H1 (cell line): Measurements from ENCODE around the gene OLFML2A. TPM values are rescaled to one million over a fixed set of nuclear protein-coding genes. Genes with fewer than 3 reads are reported as not detected.

Experiments used
- CTCF ChIA-PET: fragments of 300-600 bp; sonication (Branson Sonifier 250); formaldehyde crosslinking; loops from one replicate; lab custom pipeline; 2021; ENCODE audit not compliant: partially characterized antibody; lab: Charles Lee
- POLR2A ChIA-PET: fragments of 300-600 bp; sonication (Branson Sonifier 250); formaldehyde crosslinking; loops from one replicate; lab custom pipeline; 2021; ENCODE audit warnings: inconsistent platforms; ENCODE audit not compliant: partially characterized antibody; lab: Charles Lee
- DNase-seq, 2 experiments: peaks; one replicate each; pipeline versions ENCODE4 v3.0.0 to v3.0.0-alpha.2; 2010 to 2022; ENCODE audit warnings: low spot score in 2 of 2, low read depth in 1 of 2, mixed read lengths in 1 of 2
- FAIRE-seq: peaks from 2 replicates; lab custom pipeline; 2011; peaks lifted over from hg19 to GRCh38; lab: Jason Lieb, UNC
- H2AFZ ChIP-seq: 2 replicates; pipeline ENCODE4 v1.8.1; 2012; ENCODE audit warnings: low read length, inconsistent platforms
- H2AK5ac ChIP-seq: 2 replicates; pipeline ENCODE4 v1.6.1; 2013; ENCODE audit warnings: low read depth, low read length
- H2BK120ac ChIP-seq: replicated peaks from 2 replicates; pipeline ENCODE3; 2013; ENCODE audit warnings: low read depth, low read length, inconsistent platforms
- H2BK12ac ChIP-seq: 2 replicates; pipeline ENCODE4 v1.6.1; 2013; ENCODE audit warnings: low read depth, low read length
- H2BK15ac ChIP-seq: 2 replicates; pipeline ENCODE4 v1.6.1; 2013; ENCODE audit warnings: low read length
- H2BK20ac ChIP-seq: 2 replicates; pipeline ENCODE4 v1.6.1; 2013; ENCODE audit warnings: low read length
- H2BK5ac ChIP-seq: 2 replicates; pipeline ENCODE4 v1.6.1; 2013; ENCODE audit warnings: low read depth, low read length
- H3K14ac ChIP-seq: 2 replicates; pipeline ENCODE4 v1.6.1; 2013; ENCODE audit warnings: inconsistent platforms; ENCODE audit not compliant: insufficient read length
- H3K18ac ChIP-seq: 2 replicates; pipeline ENCODE4 v1.6.1; 2013; ENCODE audit warnings: low read length; ENCODE audit errors: extremely low read depth
- H3K23ac ChIP-seq: 2 replicates; pipeline ENCODE4 v1.6.1; 2013; ENCODE audit warnings: inconsistent platforms; ENCODE audit not compliant: insufficient read length
- H3K23me2 ChIP-seq: 2 replicates; pipeline ENCODE4 v1.6.1; 2013; ENCODE audit warnings: low read depth, low read length
- H3K27ac ChIP-seq: 2 replicates; pipeline ENCODE4 v1.6.1; 2011; ENCODE audit warnings: low read depth, low read length, inconsistent platforms
- H3K27me3 ChIP-seq, 4 experiments: replicated peaks in 1 of 4; 1 replicate in 1 of 4; 2 replicates in 3 of 4; pipeline versions ENCODE4 v1.6.1 to v1.8.1; 2011 to 2013; ENCODE audit warnings: low read length in 3 of 4, mild to moderate bottlenecking in 3 of 4, inconsistent platforms in 2 of 4, mixed read lengths in 2 of 4, moderate library complexity in 1 of 4; ENCODE audit not compliant: control insufficient read depth in 3 of 4, insufficient read depth in 3 of 4; ENCODE audit errors: extremely low read depth in 1 of 4
- H3K36me3 ChIP-seq, 4 experiments: 2 replicates each; pipeline versions ENCODE4 v1.6.1 to v1.8.1; 2011 to 2013; ENCODE audit warnings: mild to moderate bottlenecking in 4 of 4, low read length in 3 of 4, moderate library complexity in 2 of 4, control low read depth in 1 of 4, inconsistent platforms in 1 of 4; ENCODE audit not compliant: insufficient read depth in 4 of 4, control insufficient read depth in 2 of 4
- H3K4ac ChIP-seq: replicated peaks from 2 replicates; pipeline ENCODE3; 2013; ENCODE audit warnings: low read length, low read depth, mixed read lengths, inconsistent platforms; ENCODE audit not compliant: insufficient read length
- H3K4me1 ChIP-seq, 4 experiments: replicated peaks in 1 of 4; 1 replicate in 1 of 4; 2 replicates in 3 of 4; pipeline versions ENCODE4 v1.6.1 to v1.8.1; 2011 to 2013; ENCODE audit warnings: low read length in 3 of 4, inconsistent platforms in 2 of 4, mixed read lengths in 1 of 4; ENCODE audit not compliant: insufficient read depth in 4 of 4, control insufficient read depth in 3 of 4
- H3K4me2 ChIP-seq, 2 experiments: 2 replicates each; pipeline versions ENCODE4 v1.6.1 to v1.8.1; 2011 to 2013; ENCODE audit warnings: low read depth in 2 of 2, low read length in 2 of 2, control low read depth in 1 of 2, inconsistent platforms in 1 of 2, mild to moderate bottlenecking in 1 of 2; ENCODE audit not compliant: insufficient read depth in 1 of 2
- H3K4me3 ChIP-seq, 4 experiments: fragments of 200-600, 300-600 bp in 1 of 4; sonication (generic), shearing (Covaris generic), sonication (Bioruptor Twin) in 1 of 4; 2 replicates each; pipeline versions ENCODE4 v1.5.1 to v1.8.1; 2011 to 2016; ENCODE audit warnings: low read length in 4 of 4, low read depth in 3 of 4, control low read depth in 2 of 4, inconsistent platforms in 2 of 4, mild to moderate bottlenecking in 2 of 4, mixed read lengths in 1 of 4, moderate library complexity in 1 of 4; ENCODE audit not compliant: insufficient read depth in 2 of 4; ENCODE audit errors: extremely low read depth in 1 of 4
- H3K56ac ChIP-seq: replicated peaks from 2 replicates; pipeline ENCODE3; 2013; ENCODE audit warnings: low read depth, mild to moderate bottlenecking, mixed read lengths, low read length, inconsistent platforms; ENCODE audit not compliant: insufficient read length
- H3K79me1 ChIP-seq: 2 replicates; pipeline ENCODE4 v1.6.1; 2013; ENCODE audit warnings: low read depth, low read length, control low read depth
- H3K79me2 ChIP-seq, 2 experiments: 2 replicates each; pipeline versions ENCODE4 v1.6.1 to v1.8.1; 2012 to 2013; ENCODE audit warnings: low read length in 2 of 2, mild to moderate bottlenecking in 2 of 2, inconsistent platforms in 1 of 2; ENCODE audit not compliant: insufficient read depth in 2 of 2, control insufficient read depth in 1 of 2
- H3K9ac ChIP-seq, 4 experiments: replicated peaks in 1 of 4; 1 replicate in 1 of 4; 2 replicates in 3 of 4; pipeline versions ENCODE4 v1.6.1 to v1.8.1; 2011 to 2013; ENCODE audit warnings: low read depth in 3 of 4, low read length in 3 of 4, control low read depth in 2 of 4, mild to moderate bottlenecking in 2 of 4, moderate library complexity in 2 of 4, inconsistent platforms in 1 of 4; ENCODE audit errors: extremely low read depth in 1 of 4
- H3K9me3 ChIP-seq, 2 experiments: 2 replicates each; pipeline versions ENCODE4 v1.6.1 to v1.8.1; 2012 to 2013; ENCODE audit warnings: mild to moderate bottlenecking in 2 of 2, moderate library complexity in 2 of 2, control low read depth in 1 of 2, inconsistent platforms in 1 of 2, low read depth in 1 of 2, low read length in 1 of 2, mixed read lengths in 1 of 2; ENCODE audit not compliant: insufficient read depth in 2 of 2
- H4K20me1 ChIP-seq, 2 experiments: replicated peaks in 1 of 2; 2 replicates each; pipeline versions ENCODE3 to v1.8.1; 2011 to 2013; ENCODE audit warnings: inconsistent platforms in 2 of 2, low read length in 2 of 2, mild to moderate bottlenecking in 1 of 2; ENCODE audit not compliant: insufficient read depth in 2 of 2, control insufficient read depth in 1 of 2
- H4K5ac ChIP-seq: 2 replicates; pipeline ENCODE4 v1.6.1; 2013; ENCODE audit warnings: low read length, low read depth, mixed read lengths, inconsistent platforms; ENCODE audit not compliant: insufficient read length
- H4K8ac ChIP-seq: 2 replicates; pipeline ENCODE4 v1.8.0; 2013; ENCODE audit warnings: mild to moderate bottlenecking, moderate library complexity, low read length, inconsistent platforms; ENCODE audit not compliant: insufficient read depth; ENCODE audit errors: extremely low read depth
- H4K91ac ChIP-seq: replicated peaks from 2 replicates; pipeline ENCODE3; 2013; ENCODE audit warnings: low read length, mixed read lengths, inconsistent platforms; ENCODE audit not compliant: insufficient read length
- BRCA1 ChIP-seq: IDR thresholded peaks from 2 replicates; pipeline ENCODE4 v1.6.1; 2012; ENCODE audit warnings: low read depth, low read length, improper control_type of control experiment
- CEBPB ChIP-seq: IDR thresholded peaks from 2 replicates; pipeline ENCODE4 v1.6.1; 2012; ENCODE audit warnings: low read depth, low read length
- HDAC2 ChIP-seq, 2 experiments: fragments of 300-600 bp in 1 of 2; sonication (generic) in 1 of 2; IDR thresholded peaks; 2 replicates each; pipeline ENCODE4 v1.6.1; 2011 to 2012; ENCODE audit warnings: low read depth in 2 of 2, low read length in 2 of 2, mild to moderate bottlenecking in 2 of 2, moderate library complexity in 2 of 2, borderline replicate concordance in 1 of 2, inconsistent platforms in 1 of 2
- JUN ChIP-seq: IDR thresholded peaks from 2 replicates; pipeline ENCODE4 v1.6.1; 2011; ENCODE audit warnings: low read depth, mild to moderate bottlenecking, improper control_type of control experiment, low read length
- KDM1A ChIP-seq: fragments of 200-600, 300-600 bp; sonication (generic); IDR thresholded peaks from 2 replicates; pipeline ENCODE4 v1.7.1; 2016; ENCODE audit warnings: mild to moderate bottlenecking, low read length, borderline replicate concordance
- KDM5A ChIP-seq: fragments of 200-600 bp; IDR thresholded peaks from 2 replicates; pipeline ENCODE4 v1.7.1; 2012; ENCODE audit warnings: mild to moderate bottlenecking, low read length, inconsistent platforms, mixed read lengths
- NANOG ChIP-seq: IDR thresholded peaks from 2 replicates; pipeline ENCODE4 v1.6.1; 2011; ENCODE audit warnings: low read length, low read depth, mild to moderate bottlenecking, inconsistent platforms; ENCODE audit not compliant: insufficient read depth, poor library complexity, severe bottlenecking
- TEAD4 ChIP-seq: IDR thresholded peaks from 2 replicates; pipeline ENCODE4 v1.6.1; 2012; ENCODE audit warnings: low read depth, low read length, inconsistent platforms, mixed read lengths
- WGBS, 2 experiments: shearing (Covaris generic) in 1 of 2; methylation state at CpG; one replicate each; pipeline versions ENCODE4 v1.1.6 to v1.1.7; 2013 to 2015; ENCODE audit warnings: low lambda C conversion rate in 2 of 2, mixed read lengths in 2 of 2, inconsistent platforms in 1 of 2, low coverage in 1 of 2, missing lambda C conversion rate in 1 of 2; ENCODE audit not compliant: insufficient replicate concordance in 2 of 2, insufficient coverage in 1 of 2, insufficient read length in 1 of 2; ENCODE audit errors: extremely low coverage in 1 of 2, missing lambda C conversion rate in 1 of 2; 5-methylcytosine and 5-hydroxymethylcytosine counted together
- polyA plus RNA-seq, 7 experiments: library from polyadenylated mRNA; depleted of rRNA in 3 of 7; stranded (reverse) in 5 of 7; unstranded in 2 of 7; fragments of >200 nt in 5 of 7; fragments of 200-250 nt in 2 of 7; gene quantifications; 1 replicate in 5 of 7; 2 replicates in 1 of 7; 4 replicates in 1 of 7; pipeline versions ENCODE4 v1.2.1 to v1.2.3, GENCODE V29; 2011 to 2013; ENCODE audit warnings: missing spikeins in 2 of 7, mixed read lengths in 2 of 7
- total RNA-seq: library from RNA; stranded (reverse); fragmentation: NEBNext Ultra II Directional; extraction: Animal tissue kit (Norgen Biotek cat#: 25700); gene quantifications from 2 replicates; pipeline ENCODE4 v1.2.1, GENCODE V29; 2021
- TF ChIP-seq, protein P1 (sequence below): IDR thresholded peaks from 2 replicates; pipeline ENCODE4 v1.6.1; 2011; ENCODE audit warnings: low read depth, mild to moderate bottlenecking, low read length; ENCODE audit not compliant: insufficient read depth
- TF ChIP-seq, protein P2 (sequence below): IDR thresholded peaks from 2 replicates; pipeline ENCODE4 v1.6.1; 2012; ENCODE audit warnings: inconsistent platforms

Gene OLFML2A
- total and polyA plus RNA-seq, 2 of the 8 experiments (the other 6 are each of a cell fraction or from before 2014, with no cell fraction given), result 7.8 to 11.5 TPM

- peaks cover 8 to 19% (median 15%) of the 10 kb centered on the region in 4 experiments for H3K4me1 ChIP-seq
- no peak overlapping the region for H2AFZ ChIP-seq
- H3K9me3 ChIP-seq, result no peaks in the 10 kb centered on the region
- peak overlapping the region; percentile 68 for H2AK5ac ChIP-seq
- H3K9ac ChIP-seq, result no peak overlapping the region
- H3K27me3 ChIP-seq, result peaks cover 0 to 10% (median 6%) of the 10 kb centered on the region in 4 experiments; a peak in 6 of 7 replicates
- no peaks in the 10 kb centered on the region for H3K79me2 ChIP-seq
- WGBS, 2 experiments, result 87% methylated on average over 11 of the region's 11 CpGs; no CpG with 5 or more reads in 1 of the 2 experiments
- peak overlapping the region; percentile 71 for H4K91ac ChIP-seq
- H3K27ac ChIP-seq, result no peak overlapping the region
- H2BK15ac ChIP-seq, result no peak overlapping the region; the same call in 1 of the 2 replicates
- FAIRE-seq (no peak), DNase-seq (peak in 1 of 2 experiments; percentile 34)
- H3K14ac ChIP-seq, result no peak overlapping the region
- no peak overlapping the region; a peak in 1 of 8 replicates for H3K4me3 ChIP-seq
- H2BK12ac ChIP-seq, result peak overlapping the region; percentile 96
- peak overlapping the region; percentile 40 for H3K4ac ChIP-seq
- peak overlapping the region; percentile 7 for H3K18ac ChIP-seq
- no peak overlapping the region for H3K56ac ChIP-seq
- H3K4me2 ChIP-seq, result peak overlapping the region; percentile 42 to 60; a peak in 3 of 4 replicates
- H4K5ac ChIP-seq, result no peak overlapping the region
- H3K79me1 ChIP-seq, result no peaks in the 10 kb centered on the region
- peak overlapping the region; percentile 56 for H2BK120ac ChIP-seq
- peaks cover 6% of the 10 kb centered on the region; the same call in 1 of the 2 replicates for H3K23me2 ChIP-seq
- ChIA-PET CTCF (interaction anchor here (0.6 to 17.6 kb wide), 17 partner anchors 8 to 227 kb away, joined by 3 to 1300 read pairs (median 4); partner anchors contain the start of genes ARPC5L, NR6A1, RPL35 and WDR38), POLR2A (interaction anchor here (0.6 to 13.5 kb wide), 15 partner anchors 8 to 77 kb away, joined by 3 to 396 read pairs (median 5); partner anchors contain the start of genes ARPC5L, NR6A1, RPL35 and WDR38)
- peak overlapping the region; percentile 75 for H2BK20ac ChIP-seq
- no peaks in the 10 kb centered on the region for H4K20me1 ChIP-seq
- H4K8ac ChIP-seq, result no peak overlapping the region
- H2BK5ac ChIP-seq, result peak overlapping the region; percentile 5; the same call in 1 of the 2 replicates
- H3K23ac ChIP-seq, result no peak overlapping the region
- H3K36me3 ChIP-seq, result no peaks in the 10 kb centered on the region
- no peak for TF ChIP-seq JUN
- no peak for TF ChIP-seq CEBPB
- TF ChIP-seq KDM1A, result peak; percentile 70; the same call in 1 of the 2 replicates
- TF ChIP-seq HDAC2 (IDR thresholded peaks at IDR 0.05; ENCODE audit: borderline replicate concordance in 1 of 2, low read depth in 2 of 2, low read length in 2 of 2), result peak in 1 of 2 experiments; percentile 36; a peak in 1 of 4 replicates
- no peak for TF ChIP-seq TEAD4
- TF ChIP-seq BRCA1, result no peak
- no peak for TF ChIP-seq NANOG
- TF ChIP-seq, protein P1, sequence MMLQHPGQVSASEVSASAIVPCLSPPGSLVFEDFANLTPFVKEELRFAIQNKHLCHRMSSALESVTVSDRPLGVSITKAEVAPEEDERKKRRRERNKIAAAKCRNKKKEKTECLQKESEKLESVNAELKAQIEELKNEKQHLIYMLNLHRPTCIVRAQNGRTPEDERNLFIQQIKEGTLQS, result no peak
- TF ChIP-seq KDM5A, result no peak
- TF ChIP-seq, protein P2, sequence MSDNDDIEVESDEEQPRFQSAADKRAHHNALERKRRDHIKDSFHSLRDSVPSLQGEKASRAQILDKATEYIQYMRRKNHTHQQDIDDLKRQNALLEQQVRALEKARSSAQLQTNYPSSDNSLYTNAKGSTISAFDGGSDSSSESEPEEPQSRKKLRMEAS, result no peak
Observed at GRCh38 chr9:124778575-124779367, 1.8 kb downstream of the OLFML2A start.
